Measurements from ENCODE around the gene ANO3.
A peak's percentile ranks its signal among the peaks of the same experiment; 100 is the strongest.

The ANO3 gene

DNA sequence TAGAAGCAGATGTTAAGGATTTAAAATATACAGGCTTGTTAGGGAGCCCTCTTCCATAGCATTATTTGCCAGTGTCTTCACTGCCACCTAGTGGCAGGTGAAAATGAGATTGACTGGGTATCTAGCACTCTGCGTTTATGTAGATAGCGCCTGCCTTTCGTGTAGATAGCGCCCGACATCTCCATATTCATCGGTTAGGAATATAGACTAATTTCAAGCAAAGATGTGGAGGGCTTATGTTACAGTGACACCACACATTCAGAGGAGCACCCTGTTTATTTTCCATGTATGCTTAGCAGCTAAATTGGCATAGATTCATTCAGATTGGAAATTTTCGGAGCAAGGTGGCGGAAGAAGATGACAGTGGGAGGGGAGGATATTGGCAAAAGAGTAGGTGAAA, 318.0 kb downstream of the ANO3 start:
- peak; percentile 74 for DNase-seq

- no peak for DNase-seq
Measured at GRCh38 chr11:26651916-26652315, 320.0 kb downstream of the ANO3 start.

DNA sequence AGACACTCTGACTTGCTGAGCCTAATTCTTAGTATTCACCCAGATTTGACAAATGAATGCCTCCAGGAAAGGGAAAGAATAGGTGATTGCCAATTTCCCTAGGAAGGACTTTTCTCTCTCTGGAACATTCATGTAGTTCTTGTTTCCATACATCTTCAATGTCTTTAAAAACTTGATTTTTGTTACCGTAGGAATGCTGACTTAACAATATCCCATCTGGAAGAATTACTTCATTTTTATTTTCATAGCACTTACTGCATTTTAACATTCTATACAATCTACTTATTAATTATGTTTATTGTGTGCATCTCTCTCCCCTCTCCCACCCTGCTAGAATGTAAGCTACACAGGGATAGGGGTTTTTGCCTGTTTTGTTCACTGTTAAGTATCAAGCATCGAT, 323.4 kb downstream of the ANO3 start:
- DNase-seq = no peak

GRCh38 chr11:26662916-26663315, 331.0 kb downstream of the ANO3 start:
- no peak for DNase-seq

DNA sequence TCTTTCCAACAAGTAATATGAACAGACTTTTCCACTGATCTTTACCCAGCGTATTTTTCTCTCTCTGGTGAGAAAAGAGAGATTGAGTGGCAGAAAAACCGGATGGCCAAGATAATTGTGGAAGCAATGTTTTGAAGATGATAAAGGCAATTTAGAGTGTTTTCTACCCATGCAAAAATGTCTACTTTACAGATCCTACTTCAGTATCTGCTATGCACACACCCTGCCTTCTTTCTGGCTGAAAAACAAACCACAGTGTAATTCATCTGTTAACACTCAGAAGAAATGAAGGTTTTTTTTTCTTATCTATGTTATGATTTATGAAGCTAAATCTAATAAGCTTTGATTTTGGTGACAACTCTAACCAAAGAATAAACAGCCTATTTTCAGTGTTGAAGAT, 333.1 kb downstream of the ANO3 start:
- DNase-seq = no peak

DNA sequence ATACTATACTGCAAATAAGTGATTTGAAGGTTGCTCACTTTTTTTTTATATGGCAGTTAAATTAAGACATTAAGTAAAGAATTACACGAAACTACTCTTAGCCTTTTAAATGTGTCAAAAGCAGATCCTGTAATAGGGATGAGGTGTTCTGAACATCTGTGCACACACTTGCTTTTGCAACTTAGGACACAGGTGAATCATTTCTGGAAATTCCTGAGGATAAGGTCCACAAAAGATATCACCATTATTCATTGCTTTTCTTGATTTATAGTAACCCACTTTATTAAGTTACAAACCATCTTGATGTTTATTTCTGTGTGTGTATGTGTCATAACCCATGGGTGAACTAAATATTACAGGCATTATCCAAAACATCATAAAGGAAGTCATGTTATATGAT, 334.0 kb downstream of the ANO3 start:
- no peak for DNase-seq

- no peak for DNase-seq
Measured at GRCh38 chr11:26675233-26675928, 343.5 kb downstream of the ANO3 start.

DNA sequence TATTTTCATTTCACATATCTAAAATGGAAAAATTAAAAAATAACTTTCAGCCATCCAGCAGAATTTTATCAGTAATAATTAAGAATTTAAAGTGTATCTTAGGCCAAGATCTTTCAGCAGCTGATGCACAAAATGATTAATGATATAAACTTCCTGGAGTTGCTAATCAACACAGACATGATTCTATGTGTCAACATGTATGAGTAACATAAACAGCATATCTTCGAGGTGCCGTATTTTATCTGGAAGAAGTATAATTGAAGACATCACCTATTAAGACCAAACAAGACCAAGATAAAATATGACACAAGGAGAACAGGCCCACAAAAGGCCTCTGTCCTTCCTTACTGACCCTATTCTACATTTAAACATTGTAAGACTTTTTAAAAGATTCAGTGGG, 344.7 kb downstream of the ANO3 start:
- no peak for DNase-seq

- DNase-seq = no peak
Measured at GRCh38 chr11:26677566-26677965, 345.6 kb downstream of the ANO3 start.

GRCh38 chr11:26687351-26687750, 355.4 kb downstream of the ANO3 start:
- no peak for DNase-seq

DNA sequence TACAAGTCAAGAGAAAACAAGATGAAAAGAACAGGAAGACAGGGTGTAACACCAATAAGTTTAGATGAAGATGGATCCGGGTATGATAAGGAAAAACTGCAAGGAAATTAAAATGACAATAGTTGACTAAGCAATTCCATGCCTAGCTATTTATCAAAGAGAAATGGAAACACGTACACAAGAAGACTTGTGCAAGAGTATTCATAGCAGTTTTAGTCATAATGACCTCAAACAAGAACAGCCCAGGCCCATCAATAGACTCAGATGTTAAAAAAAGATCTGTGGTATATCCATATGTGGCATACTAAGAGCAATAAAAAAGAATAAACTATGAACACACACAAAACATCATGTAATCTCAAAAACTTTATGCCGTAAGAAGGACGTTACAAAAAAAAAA, 356.8 kb downstream of the ANO3 start:
- DNase-seq = no peak

DNA sequence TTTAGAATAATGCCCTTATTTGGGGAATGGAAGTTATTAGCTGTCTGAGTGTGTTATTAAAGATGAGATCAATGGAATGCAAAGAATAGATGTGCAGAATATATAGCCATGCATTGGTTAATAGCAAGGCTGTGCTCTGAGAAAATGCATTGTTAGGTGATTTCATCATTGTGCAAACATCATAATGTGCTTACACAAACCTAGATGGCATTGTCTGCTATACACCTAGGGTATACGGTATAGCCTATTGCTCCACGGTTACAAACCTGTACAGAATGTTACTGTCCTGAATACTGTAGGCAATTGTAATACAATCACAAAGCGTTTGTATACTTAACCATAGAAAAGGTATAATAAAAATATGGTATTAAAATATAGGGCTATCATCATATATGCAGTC, 364.4 kb downstream of the ANO3 start:
- DNase-seq = no peak

DNA sequence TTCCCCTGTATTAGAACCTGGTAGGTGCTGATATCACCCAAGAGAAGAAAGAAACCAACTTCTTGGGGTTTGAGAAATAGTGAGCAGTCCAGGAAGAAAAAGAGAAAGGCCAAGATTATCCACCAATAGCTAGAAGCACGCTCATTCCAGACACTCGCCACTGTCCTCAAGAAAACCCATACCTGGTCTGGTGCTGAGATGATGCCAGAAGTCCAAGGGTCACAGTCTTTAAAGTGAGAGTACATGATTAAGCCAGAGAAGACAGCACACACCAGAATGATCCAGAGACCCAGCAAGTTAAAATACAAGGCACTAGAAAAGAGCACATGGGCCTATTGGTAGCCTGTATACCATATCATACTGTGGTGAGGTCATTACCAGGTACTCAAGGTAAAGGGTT, 366.3 kb downstream of the ANO3 start:
- DNase-seq = no peak

DNA sequence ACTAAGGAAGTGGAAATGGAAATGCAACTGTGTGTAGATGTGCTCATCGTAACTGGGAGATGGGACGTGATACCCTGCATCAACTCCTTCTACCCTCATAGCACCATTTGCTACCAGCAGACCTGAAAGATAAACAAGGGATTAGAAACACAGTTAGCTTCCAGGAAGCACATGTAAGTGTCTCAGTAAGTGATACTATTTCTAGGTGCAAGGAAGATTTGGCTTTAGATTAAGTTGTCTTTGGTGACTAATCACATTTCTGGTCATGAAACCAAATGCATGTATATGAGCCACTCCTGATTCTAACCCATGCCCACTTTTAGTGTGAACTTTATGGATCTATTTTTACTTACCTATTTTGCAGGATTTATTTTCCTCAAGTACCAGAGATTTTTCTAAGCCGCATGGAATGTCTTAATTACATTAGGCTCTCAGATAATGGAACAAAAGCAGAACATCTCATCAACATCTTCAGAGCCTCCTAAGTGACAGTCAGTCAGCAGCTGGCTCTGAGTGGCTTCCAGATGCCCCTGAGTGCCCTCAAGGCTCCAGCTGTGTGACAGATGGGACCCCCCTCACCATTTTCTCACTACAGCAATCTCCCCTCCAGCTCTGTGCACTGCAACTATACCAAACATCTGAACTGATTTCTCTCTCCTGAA, 368.8 kb downstream of the ANO3 start:
- DNase-seq = no peak

DNA sequence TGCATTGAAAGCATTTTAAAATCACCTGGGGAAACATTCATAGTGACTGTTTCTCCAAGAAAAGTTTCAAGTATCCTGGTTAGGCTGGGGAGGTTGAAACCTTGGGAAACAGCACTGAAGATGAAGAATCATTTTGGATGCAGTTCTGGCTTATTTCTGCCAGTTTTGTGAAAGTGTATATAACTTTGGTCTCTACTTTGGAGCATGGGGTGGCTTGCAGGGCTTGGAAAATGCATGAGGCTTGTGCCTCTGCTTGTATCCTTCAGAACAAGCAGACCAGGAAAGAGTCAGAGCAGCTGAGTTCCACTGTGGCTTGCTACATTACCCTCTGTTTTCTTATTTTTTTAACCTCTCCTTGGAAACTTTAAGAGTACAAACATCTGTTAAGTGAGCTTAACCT, 370.5 kb downstream of the ANO3 start:
- no peak for DNase-seq

DNA sequence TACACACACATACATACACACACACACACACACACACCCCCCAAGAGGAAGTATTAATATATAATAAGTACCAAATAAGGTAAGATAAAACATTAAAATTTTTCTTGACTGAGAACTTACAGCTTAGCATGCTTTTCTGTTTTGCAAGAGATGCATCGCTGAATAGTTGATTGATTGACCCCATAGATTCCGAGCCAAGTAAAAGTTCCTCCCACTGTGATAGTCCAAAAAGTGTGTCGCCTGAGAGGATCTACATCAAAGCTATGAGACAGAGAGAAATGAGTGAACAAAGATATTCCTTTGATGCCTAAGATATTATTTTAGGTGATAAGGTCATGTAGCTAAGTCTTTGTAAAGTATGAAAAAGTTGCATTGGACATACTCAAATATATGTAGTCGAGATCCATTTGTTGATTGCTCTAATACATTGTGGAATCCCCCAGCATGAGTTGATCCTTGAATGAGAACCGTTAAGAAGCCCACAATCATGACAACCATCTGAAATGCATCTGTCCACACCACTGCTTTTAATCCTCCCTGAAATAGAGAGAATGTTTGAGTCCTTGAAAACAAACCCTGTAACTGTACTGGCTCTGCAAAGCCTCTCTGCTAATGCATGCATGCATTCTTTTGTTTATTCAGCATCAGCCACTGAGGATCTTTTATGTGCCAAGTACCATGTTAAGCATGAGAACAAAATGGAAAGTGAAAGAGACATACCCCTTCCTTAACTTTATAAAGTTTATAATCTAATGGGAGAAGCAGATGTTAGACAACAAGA, 371.7 kb downstream of the ANO3 start:
- no peak for DNase-seq

DNA sequence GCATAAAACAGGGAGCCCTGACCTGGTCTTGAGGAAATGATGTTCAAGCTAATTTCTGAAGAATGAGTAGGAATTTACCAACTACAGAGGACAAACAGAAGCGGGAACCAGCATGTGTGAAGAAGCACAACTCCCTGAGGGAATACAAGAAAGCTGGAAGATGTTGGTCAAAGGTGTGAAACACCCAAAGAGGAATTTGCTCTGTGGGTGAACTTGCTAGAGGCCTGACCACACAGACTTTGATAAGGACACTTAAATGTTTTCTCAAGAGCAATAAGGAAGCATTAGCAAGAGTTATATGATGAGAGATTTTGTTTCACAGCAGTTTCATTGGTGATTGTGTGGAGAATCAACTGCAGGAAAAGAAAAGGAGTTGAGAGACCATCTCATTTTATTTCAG, 372.3 kb downstream of the ANO3 start:
- DNase-seq = no peak

- no peak for DNase-seq
Measured at GRCh38 chr11:26706181-26706580, 374.3 kb downstream of the ANO3 start.

- DNase-seq = no peak
Measured at GRCh38 chr11:26708736-26709456, 377.0 kb downstream of the ANO3 start.

DNA sequence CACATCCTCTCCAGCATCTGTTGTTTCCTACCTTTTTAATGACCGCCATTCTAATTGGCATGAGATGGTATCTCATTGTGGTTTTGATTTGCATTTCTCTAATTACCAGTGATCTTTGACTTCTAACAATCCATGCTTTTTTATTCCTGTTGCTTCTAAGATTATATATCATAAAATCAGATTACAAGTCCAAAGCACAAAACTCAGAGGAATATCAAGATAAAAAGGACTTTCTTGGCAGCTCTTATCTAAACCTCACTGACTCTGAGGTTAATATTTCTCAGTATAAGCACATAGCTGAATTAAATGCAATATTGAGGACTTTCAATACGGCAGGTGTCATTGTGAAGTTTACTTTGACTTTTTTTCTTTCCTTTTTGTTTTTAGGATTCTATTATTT, 378.6 kb downstream of the ANO3 start:
- DNase-seq = no peak

GRCh38 chr11:26712497-26712896, 380.6 kb downstream of the ANO3 start:
- DNase-seq = no peak
